Inflammatory macrophage treated with lipopolysaccharide for 4 hours (primary cell): ENCODE measurements around the gene BCAT1.

Source experiments
- DNase-seq: peaks from one replicate; pipeline ENCODE4 v3.0.0-alpha.2; 2020

Gene BCAT1, protein sequence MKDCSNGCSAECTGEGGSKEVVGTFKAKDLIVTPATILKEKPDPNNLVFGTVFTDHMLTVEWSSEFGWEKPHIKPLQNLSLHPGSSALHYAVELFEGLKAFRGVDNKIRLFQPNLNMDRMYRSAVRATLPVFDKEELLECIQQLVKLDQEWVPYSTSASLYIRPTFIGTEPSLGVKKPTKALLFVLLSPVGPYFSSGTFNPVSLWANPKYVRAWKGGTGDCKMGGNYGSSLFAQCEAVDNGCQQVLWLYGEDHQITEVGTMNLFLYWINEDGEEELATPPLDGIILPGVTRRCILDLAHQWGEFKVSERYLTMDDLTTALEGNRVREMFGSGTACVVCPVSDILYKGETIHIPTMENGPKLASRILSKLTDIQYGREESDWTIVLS

DNA sequence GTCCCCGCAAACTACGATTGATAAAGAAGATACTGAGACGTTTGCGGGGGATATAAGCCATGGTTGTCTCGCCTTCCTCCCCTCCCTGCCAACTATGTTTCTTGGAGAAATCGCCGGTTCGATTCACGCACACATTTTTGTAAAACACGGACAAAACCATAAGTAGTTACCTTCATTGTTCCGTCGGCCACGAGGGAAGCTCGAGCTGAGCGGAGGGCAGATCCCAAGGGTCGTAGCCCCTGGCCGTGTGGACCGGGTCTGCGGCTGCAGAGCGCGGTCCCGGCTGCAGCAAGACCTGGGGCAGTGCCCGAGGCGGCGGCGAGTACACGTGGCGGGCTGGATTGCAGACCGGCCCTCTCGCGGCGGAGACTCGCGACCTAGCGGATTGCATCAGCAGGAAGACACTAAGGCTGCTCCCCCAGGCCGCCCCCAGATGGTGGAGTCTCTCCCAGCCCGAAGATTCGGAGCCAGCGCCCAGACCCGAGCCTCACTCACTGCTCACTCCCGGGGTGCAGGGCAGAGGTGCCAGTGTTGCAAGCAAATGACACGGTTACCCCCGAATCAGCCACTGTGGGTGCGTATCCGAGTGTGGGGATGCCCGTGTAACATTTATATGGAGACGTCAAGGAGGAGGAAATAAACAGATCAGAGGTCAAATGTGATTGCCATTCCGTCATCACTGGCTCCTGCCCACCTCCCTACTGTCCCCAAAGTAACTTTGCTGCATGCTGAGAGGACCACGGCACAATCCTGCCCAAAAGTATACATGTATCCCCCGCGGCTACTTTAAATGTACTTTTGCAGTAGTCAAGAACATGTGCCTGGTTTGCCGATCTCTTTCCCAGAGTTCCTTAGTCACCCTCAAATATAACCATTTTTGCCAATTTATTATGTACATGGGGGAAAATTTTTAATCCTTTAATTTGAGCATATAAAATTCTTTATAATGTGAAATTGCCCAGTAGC is at the start of gene BCAT1:
Gene BCAT1, minus strand, starts transcription at position 345 of the 966 bp plus-strand sequence. Its CDS starts 169 bp downstream, at position 176.
- DNase-seq = peak; percentile 84

DNA sequence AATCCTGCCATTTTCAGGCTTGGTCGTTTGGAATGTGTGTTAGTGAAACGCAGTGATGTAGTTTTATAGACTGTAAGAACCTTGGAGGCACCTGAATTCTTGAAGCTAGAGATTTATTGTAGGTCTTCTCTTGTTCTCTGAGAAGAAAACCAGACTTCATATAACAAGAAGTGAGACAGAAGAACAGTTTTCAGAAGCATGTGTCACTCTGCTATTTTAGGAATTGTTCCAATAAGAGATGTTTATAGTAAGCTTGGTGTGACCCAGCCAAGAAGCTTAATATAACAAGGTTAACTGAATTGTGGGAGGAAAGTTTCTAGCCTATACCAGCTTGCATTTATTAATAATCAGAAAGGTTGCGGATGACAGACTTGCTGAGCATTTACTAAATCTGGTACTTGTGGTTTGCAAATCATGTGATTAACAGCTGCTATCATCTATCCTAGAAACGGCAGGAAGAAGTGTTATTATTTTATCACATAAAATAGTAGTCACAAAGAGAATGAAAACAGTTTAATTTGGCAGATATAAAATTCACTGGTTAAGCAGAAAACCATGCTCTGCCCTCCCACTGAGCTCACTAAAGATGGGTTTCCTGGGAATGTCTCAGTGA is 49.2 kb upstream of the BCAT1 start:
- DNase-seq = peak; percentile 10

DNA sequence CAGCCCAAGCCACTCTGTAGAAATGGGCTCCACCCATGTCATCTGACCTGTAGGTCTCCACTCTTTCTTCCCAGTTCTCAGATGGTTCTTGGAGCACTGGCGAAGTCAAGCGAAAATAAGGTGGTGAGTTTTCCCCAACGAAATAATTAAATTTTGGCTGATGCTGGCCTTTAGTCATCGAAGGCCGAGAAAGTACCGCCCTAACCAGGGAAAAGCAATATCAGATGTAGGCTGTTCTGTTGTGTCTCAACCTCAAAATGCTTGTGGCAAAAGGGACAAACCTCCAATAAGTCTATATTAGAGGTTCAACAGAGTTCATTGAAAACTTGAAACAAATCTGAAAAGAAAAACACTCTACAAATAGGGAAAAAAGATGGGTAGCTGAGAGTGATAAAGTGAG is 48.6 kb upstream of the BCAT1 start:
- no peak for DNase-seq

DNA sequence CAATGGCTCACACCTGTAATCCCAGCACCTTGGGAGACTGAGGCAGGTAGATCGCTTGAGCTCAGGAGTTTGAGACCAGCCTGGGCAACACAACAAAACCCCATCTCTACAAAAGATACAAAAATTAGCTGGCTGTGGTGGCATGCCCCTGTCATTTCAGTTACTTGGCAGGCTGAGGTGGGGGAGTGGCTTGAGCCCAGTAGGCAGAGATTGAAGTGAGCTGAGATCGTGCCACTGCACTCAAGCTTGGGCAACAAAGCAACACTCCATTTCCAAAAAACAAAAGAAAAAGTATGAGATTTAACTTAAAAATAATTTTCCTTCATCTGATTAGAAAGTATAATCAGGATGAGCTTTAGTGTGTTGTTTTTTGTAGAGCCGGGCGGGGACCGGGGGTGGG is 47.9 kb upstream of the BCAT1 start:
- DNase-seq = no peak

DNA sequence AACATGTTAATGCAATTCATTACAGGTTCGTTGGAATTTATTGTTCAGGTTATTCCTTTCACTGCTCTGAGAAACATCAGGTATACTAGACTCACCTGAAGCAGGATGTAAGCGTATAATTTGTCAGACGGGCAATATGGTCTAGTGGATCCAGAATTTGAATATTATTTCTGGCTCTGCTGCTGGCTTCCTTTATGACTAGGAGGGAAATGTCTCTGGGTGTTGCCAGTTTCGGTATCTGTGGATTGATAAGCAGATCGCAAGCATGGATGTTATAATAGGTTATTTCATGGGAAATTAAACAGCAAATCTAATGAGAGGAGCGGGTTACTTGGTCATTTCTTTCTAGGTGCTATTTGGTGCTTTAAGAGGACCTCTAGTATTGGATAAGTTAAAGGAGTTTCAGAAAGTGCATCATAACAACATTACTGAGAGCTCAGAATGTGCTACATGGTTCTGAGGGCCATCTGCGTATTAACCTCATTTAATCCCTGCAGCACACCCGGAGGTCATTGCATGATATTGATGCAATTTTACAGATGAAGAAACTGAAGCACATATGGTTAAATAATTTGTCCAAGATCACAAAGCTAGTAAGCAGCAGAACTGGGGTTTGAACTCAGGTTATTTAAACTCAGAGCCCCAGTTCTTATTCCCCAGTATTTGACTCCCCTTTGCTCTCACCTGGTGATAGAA is 47.3 kb upstream of the BCAT1 start:
- DNase-seq = no peak

DNA sequence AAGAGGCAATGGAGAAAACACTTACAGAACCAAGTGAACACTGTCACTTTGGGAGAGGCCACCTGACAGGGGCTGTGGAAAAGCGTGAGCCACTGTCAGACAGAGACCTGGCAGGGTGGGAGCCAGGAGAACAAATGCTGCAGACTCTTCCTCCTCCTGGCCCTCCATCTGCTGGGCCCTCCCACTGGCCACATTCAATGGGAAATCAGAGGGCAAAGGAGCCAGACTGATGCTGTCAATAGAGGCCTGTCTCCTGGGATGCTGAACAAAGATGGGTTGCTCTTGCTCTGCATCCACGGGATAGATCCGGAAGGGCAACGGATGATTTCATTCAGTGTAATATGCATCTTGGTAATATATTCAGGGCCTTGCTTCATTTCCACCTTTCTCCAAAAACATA is 44.9 kb upstream of the BCAT1 start:
- no peak for DNase-seq

DNA sequence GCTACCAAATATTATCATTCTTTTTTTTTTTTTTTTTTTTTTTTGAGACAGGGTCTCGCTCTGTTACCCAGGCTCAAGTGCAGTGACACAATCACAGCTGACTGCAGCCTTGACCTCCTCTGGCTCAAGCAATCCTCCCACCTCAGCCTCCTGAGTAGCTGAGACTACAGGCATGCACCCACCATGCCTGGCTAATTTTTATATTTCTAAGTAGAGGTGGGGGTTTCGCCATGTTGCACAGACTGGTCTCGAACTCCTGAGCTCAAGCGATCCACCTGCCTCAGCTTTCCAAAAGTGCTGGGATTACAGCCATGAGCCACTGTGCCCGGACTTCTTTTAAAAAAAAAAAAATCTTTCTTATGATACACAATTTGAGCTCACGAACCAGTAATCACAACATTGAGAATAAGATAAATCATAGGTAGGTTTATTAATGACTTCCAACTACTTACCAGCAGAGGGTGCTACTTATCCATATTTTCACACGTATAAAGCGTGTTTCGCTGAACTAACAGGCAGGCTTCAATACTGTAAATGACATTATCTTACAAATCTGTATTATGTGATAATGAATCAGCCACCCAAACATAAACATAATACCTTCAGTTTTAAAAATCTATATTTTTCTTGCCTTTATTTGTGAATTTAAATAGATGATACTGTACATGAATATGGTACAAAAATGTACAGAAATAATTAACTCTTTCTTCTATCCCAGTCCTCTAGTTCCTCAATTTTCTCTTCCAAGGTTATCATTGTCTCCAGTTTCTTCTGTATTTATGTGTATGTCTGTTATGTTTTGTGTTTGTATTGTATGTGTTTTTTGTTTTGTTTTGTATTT is 42.5 kb upstream of the BCAT1 start:
- DNase-seq = peak; percentile 82

DNA sequence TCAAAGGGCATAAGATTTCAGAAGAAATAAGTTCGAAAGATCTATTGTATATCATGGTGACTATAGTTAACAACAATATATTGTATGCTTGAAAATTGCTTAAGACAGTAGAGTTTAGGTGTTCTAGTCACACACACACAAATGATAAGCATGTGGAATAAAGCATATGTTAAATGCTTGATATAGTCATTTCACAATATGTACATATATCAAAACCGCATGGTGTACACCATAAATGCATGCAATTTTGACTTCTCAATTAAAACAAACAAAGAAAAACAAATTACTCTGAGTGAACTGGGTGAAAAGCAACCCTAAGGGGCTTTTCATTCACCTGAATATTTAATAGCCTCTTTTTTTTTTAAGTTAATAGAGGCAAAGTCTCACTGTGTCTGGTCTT is 40.3 kb upstream of the BCAT1 start:
- DNase-seq = no peak

DNA sequence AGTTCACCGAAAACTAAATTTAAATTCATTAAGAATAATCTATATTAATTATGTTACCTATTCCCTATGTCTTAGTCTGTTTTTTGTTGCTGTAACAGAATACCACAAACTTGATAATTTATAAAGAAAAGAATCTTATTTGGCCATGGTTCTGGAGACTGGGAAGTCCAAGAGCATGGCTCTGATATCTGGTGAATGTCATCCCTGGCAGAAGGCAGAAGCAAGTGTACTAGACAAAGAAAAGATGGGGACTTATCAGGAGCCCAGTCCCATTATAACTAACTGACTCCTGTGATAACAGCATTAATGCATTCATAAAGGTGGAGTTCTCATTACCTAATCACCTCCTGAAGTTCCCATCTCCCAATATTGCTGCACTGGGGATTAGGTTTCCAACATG is 33.3 kb upstream of the BCAT1 start:
- no peak for DNase-seq

DNA sequence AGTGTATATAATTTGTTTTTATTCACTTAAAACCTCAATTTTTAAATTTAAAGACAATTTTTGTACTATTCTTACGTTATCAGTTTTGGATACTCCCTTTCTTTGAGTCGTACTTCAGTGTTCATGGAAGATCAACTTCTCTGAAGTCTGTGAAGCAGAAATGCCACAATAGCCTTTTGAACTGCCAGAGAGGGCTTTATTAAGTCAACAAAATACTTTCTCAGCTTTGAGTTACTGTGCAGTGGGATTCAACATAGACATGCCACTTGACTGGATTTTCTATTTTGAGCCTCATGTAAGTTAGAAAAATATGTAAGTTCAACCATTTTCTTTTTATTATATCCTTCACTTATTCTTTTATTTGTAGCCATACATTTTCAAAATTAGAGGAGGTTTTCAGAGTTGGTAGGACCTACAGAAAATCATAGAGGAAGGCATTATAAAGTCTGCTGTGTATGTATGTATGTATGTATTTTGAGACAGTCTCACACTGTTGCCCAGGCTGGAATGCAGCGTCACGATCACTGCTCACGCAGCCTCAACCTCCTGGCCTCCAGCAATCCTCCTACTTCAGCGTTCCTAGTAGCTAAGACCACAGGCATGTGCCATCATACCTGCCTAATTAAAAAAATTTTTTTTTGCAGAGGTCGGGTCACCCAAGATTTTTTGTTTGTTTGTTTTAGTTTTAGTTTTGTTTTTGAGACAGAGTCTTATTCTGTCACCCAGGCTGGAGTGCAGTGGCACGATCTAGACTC is 31.3 kb upstream of the BCAT1 start:
- no peak for DNase-seq

DNA sequence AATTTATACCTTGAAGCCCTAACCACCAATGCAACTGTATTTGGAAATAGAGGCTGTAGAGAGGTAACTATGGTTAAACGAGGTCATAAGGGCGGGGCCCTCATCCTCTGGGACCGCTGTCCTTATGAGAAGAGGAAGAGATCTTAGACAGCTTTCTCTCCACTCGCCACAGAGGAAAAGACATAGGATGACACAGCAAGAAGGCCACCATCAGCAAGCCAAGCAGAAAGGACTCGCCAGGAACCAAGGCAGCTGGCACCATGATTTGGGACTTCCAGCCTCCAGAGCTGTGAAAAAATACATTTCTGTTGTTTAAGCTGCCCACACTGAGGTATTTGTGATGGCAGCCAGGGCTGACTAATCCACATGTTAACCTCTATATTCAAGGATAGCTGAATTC is 30.4 kb upstream of the BCAT1 start:
- peak; percentile 81 for DNase-seq

DNA sequence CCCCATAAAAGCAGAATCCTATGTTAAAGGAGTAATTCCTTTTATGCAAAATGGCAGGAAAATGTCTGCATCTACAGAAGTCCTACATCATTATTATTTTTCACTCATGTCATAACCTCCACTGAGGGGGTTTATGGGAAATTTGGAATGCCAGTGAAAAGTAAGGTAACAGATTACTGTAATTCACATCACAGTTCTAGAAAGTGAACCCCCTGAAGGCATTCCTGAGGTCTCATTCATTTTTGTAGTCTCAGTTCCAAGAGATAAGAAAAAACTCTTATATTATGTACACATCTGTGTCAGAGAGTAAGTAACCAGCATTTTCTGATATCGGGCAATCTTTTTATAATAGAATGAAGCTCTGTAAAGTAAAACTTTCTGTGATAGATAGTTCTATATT is 28.8 kb upstream of the BCAT1 start:
- DNase-seq = no peak

DNA sequence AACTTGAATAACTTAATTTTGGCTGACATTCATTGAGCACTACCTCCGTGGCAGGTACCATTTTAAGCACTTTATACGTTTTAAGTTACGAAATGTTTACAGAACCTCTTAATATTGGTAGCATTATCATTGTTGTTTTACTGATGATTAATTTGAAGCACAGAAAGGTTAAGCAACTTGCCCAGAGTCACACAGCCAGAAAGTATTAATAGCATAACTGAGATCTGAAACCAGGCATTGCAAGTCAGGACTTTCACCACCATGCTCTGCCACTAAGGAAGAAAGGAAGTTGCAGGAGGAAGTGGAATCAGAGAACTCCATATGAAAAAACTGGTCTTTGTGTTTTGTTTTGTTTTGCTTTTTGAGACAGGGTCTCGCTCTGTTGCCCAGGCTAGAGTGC is 28.2 kb upstream of the BCAT1 start:
- peak; percentile 88 for DNase-seq

DNA sequence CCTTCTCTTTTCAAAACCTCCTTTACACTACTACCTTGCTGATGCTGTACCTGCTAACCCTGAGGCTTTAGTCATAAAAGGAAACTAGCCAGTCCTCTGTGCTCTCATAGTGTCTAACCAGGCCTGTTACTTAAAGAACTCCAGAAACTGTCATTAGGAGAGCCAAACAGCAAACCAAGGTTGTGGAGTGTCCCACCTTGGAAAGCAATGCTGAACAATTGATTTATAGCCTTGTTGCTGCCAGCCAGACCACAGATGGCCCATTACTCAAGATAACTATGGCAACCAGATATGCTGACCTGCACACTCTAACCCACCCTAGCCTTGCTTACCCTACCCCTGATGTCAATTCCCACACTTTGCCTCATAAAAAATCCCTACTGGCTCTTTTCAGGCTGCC is 26.5 kb upstream of the BCAT1 start:
- no peak for DNase-seq

DNA sequence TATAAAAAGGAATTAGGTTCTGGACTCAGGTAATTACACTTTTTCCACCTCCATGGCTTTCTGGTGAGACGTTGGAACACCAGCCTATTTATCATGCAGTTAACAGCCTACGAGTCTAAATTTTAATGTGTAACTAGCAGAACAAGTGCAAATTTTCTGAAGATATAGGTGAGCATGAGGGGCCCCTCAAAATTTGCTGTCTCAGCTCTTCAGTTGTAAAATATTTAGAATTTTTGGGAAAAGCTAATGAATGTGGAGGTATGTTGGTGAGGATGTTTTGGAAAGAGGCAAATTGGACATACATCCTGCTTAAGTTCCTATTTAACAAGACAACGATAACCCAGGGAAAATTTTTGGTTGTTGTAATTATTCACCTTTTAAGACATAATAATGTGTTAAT is 25.3 kb upstream of the BCAT1 start:
- no peak for DNase-seq

DNA sequence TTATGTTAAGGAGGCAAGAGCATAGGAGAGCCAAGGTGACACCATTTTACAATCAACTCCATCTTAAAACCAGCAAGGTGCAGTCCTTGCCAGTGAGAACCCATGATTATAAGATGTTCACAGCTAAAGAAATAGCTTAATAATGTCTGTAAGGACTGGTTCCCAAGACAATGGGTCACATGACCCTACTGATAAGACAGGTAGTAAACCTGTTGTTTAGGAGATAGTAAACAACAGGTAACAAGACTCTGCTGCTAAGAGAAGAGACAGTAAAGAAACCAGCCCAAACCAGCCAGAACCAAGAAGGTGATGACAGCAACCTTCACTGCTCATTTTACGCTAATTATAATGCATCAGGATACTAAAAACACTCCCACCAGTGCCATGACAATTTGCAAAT is 23.2 kb upstream of the BCAT1 start:
- DNase-seq = no peak

DNA sequence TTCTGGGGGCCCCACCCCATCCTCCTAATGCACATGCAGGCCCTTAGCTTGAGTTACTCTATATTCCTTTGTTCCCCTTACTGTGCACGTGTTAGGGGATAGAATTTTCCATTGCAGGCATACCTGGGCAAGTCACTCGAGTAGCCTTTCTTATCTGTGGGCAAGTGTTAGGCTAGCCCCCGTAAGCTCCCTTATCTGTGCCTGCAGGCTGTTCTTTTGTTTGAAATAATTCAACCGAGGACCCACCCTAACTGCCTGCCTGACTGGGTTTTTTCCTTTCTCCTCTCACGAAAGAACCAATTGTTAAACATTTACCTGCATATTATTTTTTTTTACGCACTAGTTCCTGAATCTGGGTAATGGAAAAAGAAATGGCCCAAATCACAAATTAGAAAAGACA is 21.3 kb upstream of the BCAT1 start:
- DNase-seq = no peak

DNA sequence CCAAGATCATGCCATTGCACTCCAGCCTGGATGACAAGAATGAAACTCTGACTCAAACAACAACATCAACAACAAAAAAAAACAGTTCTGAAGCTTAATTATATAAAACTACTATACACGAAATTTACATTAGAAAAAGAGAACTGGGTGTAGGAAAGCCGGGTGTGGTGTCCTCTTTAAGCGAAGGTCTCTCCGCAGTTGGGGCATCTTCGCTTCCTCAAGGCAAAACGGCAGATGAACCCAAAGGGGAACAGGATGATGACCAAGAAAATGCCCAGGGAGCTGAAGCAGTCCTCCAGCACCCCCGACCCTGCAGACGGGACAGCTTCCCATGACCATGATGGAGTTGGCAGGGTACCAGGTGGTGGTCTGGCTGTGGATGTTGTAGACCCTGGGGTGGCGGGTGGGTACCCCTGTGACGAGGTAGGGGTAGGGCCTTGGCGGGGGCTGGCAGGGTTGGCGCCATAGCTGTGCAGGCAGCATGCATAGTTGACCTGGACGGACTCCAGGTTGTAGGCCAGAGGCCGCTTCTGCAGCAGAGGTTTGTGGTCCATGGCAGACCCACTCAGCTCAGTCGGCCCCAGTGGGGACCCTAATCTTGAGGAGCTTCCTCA is 18.2 kb upstream of the BCAT1 start:
- DNase-seq = peak; percentile 60

DNA sequence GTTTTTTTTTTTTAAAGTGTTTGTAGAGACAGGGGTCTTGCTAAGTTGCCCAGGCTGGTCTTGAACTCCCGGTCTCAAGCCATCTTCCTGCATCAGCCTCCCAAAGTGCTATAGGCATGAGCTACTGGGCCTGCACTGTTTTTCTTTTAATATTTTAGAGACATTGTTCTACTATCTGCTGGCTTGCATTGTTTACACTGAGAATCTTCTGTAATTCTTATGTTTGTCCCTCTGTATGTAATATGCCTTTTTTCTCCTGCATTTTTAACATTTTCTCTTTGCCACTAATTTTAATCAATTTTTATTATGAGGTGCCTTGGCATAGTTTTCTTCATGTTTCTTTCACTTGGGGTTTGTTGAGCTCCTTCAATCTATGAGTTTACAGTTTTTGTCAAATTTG is 15.4 kb upstream of the BCAT1 start:
- no peak for DNase-seq

DNA sequence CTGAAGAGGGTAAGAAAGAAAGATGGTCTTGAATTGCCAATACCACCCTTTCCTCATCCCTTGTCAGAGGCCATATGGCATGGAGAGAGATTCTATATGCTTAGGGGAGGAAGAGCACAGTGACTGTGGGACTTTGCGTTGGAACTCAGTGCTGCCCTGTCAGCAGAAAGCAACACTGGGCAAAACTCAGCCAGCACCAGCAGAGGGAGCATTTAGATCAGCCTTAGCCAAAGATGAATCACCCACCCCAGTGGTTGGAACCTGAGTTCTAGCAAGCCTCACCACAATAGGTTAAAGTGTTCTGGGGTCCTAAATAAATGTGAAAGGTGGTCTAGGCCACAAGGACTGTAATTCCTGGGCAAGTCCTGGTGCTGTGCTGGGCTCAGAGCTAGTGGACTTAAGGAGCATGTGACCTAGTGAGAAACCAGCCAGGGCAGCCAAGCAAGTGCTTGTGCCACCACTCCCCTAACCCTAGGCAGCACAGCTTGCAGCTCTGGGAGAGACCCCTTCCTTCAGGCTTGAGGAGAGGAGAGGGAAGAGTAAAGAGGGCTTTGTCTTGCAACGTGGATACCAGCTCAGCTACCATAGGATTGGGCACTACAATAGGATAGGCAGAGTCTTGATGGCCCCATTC is 11.4 kb upstream of the BCAT1 start:
- peak; percentile 76 for DNase-seq
